ENCODE measurements around the gene SPSB2. TPM values are rescaled to one million over a fixed set of nuclear protein-coding genes. Genes with fewer than 3 reads are reported as not detected.

SPSB2 gene
- total RNA-seq, 1 donor from 2014 or later: 11.5 TPM

- Mint-ChIP-seq H3K36me3 (ENCODE audit: unreplicated experiment) (peaks cover 4% of the 10 kb centered on the region), H3K9me3 (ENCODE audit: unreplicated experiment) (no peaks in the 10 kb centered on the region), H3K4me1 (ENCODE audit: unreplicated experiment) (peaks cover 18% of the 10 kb centered on the region), H3K27me3 (ENCODE audit: unreplicated experiment) (no peaks in the 10 kb centered on the region), H3K4me3 (ENCODE audit: unreplicated experiment) (no peak overlapping the region), H3K27ac (ENCODE audit: unreplicated experiment) (no peak overlapping the region)
- TF ChIP-seq CTCF (IDR thresholded peaks at IDR 0.05): no peak
- no peak for DNase-seq (ENCODE audit: extremely low spot score, unreplicated experiment)
These were observed 44.6 kb upstream of the SPSB2 start for GRCh38 chr12:6917491-6918231.

- no peak overlapping the region for H3K4me3 Mint-ChIP-seq (ENCODE audit: unreplicated experiment)
- no peaks in the 10 kb centered on the region for H3K27me3 Mint-ChIP-seq (ENCODE audit: unreplicated experiment)
- H3K4me1 Mint-ChIP-seq (ENCODE audit: unreplicated experiment): peaks cover 18% of the 10 kb centered on the region
- H3K9me3 Mint-ChIP-seq (ENCODE audit: unreplicated experiment): no peaks in the 10 kb centered on the region
- TF ChIP-seq CTCF (IDR thresholded peaks at IDR 0.05): no peak
- DNase-seq (ENCODE audit: extremely low spot score, unreplicated experiment): no peak
- H3K36me3 Mint-ChIP-seq (ENCODE audit: unreplicated experiment): peaks cover 4% of the 10 kb centered on the region
- H3K27ac Mint-ChIP-seq (ENCODE audit: unreplicated experiment): no peak overlapping the region
These were observed 43.5 kb upstream of the SPSB2 start for GRCh38 chr12:6916426-6917200.

GRCh38 chr12:6915789-6916285 lies 42.7 kb upstream of the SPSB2 start:
- no peak overlapping the region for H3K27ac Mint-ChIP-seq (ENCODE audit: unreplicated experiment)
- DNase-seq (ENCODE audit: extremely low spot score, unreplicated experiment): no peak
- H3K4me1 Mint-ChIP-seq (ENCODE audit: unreplicated experiment): peaks cover 18% of the 10 kb centered on the region
- H3K4me3 Mint-ChIP-seq (ENCODE audit: unreplicated experiment): peak overlapping the region; percentile 57
- H3K9me3 Mint-ChIP-seq (ENCODE audit: unreplicated experiment): no peaks in the 10 kb centered on the region
- no peak for TF ChIP-seq CTCF (IDR thresholded peaks at IDR 0.05)
- H3K36me3 Mint-ChIP-seq (ENCODE audit: unreplicated experiment): peaks cover 4% of the 10 kb centered on the region
- no peaks in the 10 kb centered on the region for H3K27me3 Mint-ChIP-seq (ENCODE audit: unreplicated experiment)

- Mint-ChIP-seq H3K9me3 (ENCODE audit: unreplicated experiment) (no peaks in the 10 kb centered on the region), H3K36me3 (ENCODE audit: unreplicated experiment) (peaks cover 4% of the 10 kb centered on the region), H3K4me1 (ENCODE audit: unreplicated experiment) (peaks cover 18% of the 10 kb centered on the region), H3K27me3 (ENCODE audit: unreplicated experiment) (no peaks in the 10 kb centered on the region), H3K4me3 (ENCODE audit: unreplicated experiment) (peak overlapping the region; percentile 81), H3K27ac (ENCODE audit: unreplicated experiment) (peak overlapping the region; percentile 11)
- no peak for TF ChIP-seq CTCF (IDR thresholded peaks at IDR 0.05)
- DNase-seq (ENCODE audit: extremely low spot score, unreplicated experiment): no peak
These were observed 42.1 kb upstream of the SPSB2 start for GRCh38 chr12:6914947-6915788.

Measured in osteocyte (in vitro differentiated cells).